Hematopoietic multipotent progenitor cell treated with erythropoietin and hydrocortisone succinate and interleukin-3 and kit ligand, for 6 days (in vitro differentiated cells): ENCODE results near the gene NDUFC1.
"Not testable (repeated sequence)": the region's sequence is repeated elsewhere in the genome, so short reads cannot be mapped to it uniquely, and the experiment has no call there.

Experiments
- DNase-seq: peaks from one replicate; pipeline ENCODE4 v3.0.0-alpha.2; 2015

The NDUFC1 gene

DNA sequence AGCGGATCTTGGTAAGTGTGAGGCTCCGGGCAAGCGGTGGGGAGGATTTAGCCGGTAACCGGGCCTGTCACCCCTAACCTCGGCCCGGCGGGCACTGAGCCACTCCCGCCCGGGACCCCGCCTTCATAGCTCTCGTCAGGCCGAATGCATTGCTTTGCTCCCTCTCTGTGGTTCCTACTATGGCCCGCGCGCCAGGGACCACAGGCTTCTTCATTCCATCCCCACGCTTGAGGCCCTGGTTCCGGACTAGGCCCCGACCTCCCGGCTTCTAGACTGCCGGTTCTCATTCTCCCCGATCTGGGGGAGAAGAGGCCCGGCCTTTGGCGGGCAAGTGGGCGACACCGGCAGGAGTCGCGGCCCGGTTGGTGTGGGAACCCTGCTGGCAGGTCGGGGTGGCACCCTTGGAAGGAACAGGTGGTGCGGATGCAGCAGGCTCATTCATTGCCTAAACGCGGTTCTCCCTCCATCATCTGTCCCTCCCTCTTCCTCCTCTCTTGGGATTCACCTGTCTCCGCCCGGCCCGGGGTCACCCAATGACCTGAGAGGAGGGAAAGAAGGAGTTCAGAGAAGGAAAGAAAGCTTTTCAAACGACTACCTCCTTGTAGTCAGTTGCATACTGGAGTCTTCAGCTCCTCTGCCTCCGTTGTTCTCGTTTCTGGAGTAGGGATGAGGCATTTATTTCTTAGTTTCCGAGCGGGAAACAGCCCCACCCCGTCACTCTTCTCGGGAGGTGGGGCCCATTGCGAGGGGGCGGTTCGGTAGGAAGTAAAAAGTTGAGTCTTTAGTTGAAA, at the start of gene NDUFC1:
TSS of gene NDUFC1 (minus strand) at position 657 of the 791 bp plus-strand sequence. CDS start 6,679 bp downstream, outside the sequence.
- DNase-seq = peak; percentile 76

DNA sequence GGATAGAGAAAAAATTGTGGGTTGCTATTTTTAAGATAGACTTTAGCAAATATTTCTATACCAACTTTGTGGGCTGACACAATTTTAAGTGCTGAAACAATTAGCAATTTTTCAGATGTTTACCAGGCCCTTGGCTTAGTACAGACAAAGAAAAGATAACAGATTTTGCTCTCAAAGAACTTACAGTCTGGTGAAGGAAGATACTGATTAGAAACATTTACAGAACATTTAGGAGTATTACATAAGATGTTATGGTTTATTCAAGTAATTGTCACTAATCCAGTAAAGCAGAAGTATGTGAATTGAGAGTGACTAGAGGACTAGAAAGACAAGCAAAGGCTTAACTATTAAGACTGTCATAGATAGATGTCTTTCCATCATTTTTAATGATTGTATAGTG, 35.3 kb upstream of the NDUFC1 start:
- DNase-seq = peak; percentile 74

DNA sequence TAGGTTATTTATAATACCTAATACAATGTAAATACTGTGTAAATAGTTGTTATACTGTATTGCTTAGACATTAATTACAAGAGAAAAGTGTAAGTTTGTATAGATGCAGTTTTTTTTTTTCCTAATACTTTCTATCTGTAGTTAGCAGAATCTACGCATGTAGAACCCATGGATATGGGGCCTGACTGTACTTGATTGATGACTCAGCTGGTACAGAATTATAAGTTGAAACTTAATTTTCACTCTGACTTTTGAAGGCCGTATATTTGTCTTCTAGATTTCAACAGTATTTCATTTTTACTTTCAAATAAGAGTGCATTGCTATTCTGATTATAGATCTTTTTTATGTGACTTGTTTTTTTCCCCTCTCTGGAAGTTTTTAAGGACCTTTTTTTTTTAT, 30.8 kb upstream of the NDUFC1 start:
- DNase-seq = no peak

DNA sequence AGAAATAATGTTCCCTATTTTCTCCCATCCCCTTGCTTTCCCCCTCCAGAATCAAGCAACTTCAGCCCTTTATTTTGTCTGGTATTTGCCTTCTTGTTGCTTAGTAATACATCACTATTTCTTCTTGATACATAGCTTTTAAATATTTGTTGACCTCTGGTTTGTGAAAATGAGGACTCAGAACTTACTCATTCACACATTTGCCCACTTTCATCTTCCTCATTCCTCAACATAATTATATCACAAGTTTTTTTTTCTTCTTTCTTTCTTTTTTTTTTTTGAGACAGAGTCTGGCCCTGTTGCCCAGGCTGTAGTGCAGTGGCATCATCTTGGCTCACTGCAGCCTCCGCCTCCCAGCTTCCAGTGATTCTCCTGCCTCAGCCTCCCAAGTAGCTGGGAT, 28.9 kb upstream of the NDUFC1 start:
- no peak for DNase-seq

GRCh38 chr4:139330283-139330682, 28.0 kb upstream of the NDUFC1 start:
- DNase-seq = no peak

DNA sequence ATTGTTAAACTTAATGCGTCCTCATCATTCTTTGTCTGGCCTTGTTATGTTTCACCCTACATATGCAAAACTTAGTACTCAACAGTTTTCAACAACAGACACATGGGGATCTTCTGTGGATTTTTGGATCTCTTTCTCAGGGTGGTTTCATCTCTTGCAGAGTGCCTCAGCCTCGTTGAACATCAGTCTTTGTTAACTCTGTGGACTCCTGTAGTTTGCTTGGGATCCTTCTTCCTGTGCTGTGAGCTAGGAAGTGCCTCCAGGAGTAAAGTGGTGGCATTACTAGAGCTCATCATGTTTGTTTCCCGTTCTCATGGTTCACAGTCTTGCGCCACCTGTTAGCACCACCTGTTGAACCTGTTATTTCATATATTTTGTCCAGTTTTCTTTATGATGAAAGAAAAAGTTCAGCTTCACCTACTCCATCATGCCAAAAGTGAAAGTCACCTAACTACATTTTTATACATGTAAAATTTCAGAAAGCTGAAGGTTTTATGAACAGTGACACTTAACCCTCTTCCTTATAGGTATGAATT, 27.5 kb upstream of the NDUFC1 start:
- no peak for DNase-seq

DNA sequence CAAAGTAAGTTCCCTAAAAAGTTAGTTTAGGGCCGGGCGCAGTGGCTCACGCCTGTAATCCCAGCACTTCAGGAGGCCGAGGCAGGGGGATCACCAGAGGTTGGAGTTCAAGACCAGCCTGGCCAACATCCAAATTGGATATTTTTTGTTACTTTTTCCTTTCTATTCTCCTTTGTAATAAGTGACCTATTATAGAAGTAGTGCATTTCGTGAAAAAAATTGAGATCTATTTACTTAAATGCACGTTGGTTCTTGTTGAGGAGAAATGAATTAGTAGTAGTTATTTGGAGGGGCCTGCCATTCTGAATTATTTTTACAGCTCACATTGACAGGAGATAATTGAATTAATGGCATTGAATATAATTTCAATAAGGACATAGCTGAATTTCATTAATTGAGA, 22.3 kb upstream of the NDUFC1 start:
- DNase-seq = no peak

DNA sequence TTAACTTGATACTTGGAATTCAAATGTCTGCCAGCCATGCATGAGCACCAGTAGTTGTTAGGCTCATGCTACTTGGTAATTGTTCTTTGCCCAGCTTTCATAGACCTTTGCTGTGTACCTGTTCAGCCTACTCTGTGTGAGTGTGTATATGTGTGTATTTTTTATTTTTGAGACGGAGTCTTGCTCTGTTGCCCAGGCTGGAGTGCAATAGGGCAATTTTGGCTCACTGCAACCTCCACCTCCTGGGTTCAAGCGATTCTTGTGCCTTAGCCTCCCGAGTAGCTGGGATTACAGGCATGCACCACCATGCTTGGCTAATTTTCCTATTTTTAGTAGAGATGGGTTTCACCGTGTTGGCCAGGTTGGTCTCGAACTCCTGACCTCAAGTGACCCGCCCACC, 20.3 kb upstream of the NDUFC1 start:
- DNase-seq = not testable (repeated sequence)

GRCh38 chr4:139322070-139322469, 19.8 kb upstream of the NDUFC1 start:
- DNase-seq = not testable (repeated sequence)

DNA sequence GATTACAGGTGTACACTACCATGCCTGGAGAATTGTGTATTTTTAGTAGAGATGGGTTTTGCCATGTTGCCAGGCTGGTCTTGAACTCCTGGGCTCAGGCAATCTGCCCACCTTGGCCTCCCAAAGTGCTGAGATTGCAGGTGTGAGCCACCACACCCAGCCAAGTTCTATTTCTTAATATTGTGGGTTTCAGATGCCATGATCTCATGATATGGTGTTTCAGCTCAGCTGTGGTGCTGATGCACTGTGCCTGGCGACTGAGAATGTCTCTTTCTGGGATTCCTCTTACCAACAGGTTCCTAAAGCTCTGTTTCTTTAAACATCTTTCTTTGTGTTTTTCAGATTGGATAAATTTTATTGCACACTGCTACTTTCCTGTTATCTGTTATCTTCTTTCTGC, 17.3 kb upstream of the NDUFC1 start:
- no peak for DNase-seq

DNA sequence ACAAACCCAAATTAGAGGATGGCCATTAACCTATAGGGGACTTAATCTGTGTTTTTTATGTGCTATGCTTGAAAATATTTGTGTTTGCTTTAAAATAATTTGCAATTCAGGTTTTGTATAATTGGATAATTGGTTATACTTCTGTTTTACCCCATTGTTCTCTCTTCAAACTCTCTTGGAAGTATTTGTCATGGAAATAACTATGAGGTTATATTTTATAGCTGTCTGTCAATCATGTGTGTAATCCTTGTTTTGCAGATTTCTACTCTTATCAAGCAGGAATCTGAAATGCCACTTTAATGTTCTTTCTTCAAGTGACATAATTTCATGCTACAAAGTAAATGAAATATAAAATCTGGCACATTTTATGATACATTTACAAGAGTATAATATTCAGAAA, 15.4 kb upstream of the NDUFC1 start:
- DNase-seq = no peak

DNA sequence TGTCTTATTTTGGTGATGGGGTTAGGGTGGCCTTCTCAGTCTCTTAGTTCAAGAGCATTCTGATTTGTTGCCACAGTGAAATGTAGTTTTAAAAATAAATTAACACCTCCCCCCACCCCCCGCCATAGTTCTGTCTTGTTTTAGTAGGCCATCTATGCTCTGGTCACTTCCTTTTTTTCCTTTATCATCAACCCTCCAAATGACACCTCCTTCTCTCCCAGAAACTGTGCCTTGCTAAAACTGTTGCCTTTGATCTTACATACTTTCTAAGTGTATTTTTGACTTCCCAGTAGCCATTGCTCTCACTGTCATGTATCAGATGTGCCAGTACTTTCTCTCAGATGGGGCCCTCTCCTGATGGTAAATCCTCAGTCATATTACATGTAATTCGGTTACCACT, 14.5 kb upstream of the NDUFC1 start:
- DNase-seq = no peak

DNA sequence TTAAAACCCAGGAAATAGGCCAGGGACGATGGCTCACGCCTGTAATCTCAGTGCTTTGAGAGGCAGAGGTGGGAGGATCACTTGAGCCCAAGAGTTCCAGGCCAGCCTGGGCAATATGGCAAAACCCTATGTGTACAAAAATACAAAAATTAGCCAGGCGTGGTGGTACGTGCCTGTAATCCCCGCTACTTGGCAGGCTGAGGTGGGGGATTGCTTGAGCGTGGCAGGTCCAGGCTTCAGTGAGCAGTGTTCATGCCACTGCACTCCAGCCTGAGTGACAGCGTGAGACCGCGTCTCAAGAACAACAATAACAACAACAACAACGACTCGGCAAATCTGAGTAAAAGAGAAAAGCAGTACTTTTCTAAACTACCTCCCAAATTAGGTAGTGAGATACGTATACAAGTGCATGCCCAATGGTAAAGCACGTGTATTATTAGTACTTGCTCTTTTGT, 13.0 kb upstream of the NDUFC1 start:
- no peak for DNase-seq

DNA sequence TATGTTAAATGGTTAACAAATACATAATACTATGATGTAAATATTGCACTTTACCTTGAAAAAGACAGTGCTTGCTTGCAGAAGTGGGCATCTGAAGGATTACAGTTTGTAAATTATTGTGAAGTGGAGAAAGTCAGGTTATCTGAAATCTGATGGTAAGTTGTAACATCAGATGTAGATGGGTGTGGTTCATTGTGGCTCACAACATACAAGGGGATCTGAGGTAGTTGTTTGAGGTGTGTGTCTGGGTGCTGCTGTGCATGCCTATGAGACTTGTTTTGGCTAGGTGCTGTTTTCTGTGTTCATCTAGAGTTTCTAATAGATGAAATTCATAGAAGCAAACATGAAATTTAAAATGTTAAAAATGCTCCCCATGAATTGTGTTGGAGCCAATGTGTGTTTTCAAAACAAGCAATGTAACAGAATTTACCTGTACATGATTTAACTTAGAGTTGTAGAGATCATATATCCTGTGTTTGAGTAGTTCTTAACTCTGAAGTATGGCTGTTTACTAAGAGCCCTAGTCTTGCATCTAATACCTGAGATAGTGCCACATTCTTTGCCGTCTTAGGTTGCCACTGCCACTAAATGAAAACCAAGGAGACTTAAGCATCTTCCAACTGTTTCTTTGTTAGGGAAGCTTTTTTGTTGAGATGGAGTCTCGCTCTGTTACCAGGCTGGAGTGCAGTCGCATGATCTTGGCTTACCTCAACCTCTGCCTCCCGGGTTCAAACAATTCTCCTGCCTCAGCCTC, 11.9 kb upstream of the NDUFC1 start:
- no peak for DNase-seq

DNA sequence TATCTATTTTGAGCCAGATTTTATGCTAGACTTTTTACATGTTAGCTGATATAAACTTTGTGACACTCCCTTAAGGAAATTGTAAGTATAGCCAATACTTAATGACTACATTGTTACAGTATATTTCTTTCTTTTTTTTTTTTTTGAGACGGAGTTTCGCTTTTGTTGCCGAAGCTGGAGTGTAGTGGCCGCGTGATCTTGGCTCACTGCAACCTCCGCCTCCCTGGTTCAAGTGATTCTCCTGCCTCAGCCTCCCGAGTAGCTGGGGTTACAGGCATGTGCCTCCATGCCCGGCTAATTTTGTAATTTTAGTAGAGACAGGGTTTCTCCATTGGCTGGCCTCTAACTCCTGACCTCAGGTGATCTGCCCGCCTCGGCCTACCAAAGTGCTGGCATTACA, 11.1 kb upstream of the NDUFC1 start:
- not testable (repeated sequence) for DNase-seq

DNA sequence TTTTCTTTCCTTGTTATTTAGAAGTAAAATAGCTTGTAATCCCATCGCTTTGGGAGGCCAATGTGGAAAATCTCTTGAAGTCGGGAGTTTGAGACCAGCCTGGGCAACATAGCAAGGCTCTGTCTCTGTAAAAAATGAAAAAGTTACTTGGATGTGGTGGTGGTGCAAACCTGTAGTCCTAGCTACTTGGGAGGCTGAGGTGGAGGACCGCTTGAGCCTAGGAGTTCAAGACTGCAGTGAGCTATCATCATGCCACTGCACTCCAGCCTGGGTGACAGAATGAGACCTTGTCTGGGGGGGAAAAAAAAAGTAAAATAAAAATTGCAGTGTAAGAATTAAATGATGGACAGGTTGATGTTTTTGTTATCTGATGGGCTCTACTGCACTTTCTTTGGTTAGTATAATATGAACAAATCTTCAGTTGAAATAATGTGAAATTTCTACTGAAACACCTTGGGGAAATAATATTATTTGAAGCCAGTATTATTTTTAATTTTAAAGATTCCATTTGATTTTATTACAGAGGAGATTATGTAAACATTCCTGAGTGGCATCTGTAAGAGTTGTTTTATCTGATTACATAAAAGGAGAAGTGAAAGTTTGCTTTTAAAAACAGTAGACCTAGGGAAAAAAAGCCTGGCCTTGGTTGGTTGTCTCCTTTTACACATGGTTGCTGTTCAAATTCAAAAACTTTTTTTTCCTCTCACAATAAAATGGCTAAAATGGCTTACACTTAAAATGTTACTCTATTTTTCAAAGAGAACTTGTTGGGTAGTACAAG, 10.5 kb upstream of the NDUFC1 start:
- peak; percentile 50 for DNase-seq

GRCh38 chr4:139311909-139312308, 9.6 kb upstream of the NDUFC1 start:
- DNase-seq = no peak

GRCh38 chr4:139304920-139305319, 2.6 kb upstream of the NDUFC1 start:
- no peak for DNase-seq

GRCh38 chr4:139301113-139301820, 1.0 kb downstream of the NDUFC1 start, which contains the start of gene NAA15:
Gene NAA15 (plus strand): TSS chr4:139301505. CDS start chr4:139301778, 273 bp downstream.
- DNase-seq = peak; percentile 99

DNA sequence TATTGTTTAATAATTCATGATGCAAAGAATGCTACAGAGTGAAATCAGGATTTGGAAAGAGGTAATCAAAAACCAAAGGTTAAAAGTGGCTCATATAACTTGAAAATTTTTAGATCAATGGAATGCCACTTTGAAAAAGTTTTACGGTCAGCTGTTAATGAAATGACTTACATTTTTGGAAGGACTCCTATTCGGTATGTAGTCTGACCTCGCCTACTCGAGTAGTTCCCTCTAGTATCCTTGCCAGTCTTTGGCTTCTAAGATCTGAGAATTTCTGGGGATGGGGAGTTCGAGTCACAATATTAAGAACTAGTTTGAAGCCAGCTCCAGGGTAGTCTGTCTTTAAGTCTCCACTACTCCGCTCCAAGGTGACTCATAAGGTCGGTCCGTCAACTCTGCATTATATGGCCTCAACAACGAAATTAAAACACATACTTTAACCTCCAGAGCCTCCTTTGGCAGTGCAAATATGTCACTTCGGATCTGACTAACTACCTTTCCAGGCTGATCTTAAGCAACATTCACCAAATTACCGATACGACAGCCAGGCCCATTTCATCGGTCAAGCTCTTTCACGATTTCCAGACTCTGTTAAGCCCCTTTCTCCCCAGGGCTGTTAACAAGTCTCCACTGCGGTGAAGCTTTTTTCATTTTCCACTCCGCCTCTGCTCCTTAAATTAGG, 1.7 kb downstream of the NDUFC1 start:
- peak; percentile 65 for DNase-seq

DNA sequence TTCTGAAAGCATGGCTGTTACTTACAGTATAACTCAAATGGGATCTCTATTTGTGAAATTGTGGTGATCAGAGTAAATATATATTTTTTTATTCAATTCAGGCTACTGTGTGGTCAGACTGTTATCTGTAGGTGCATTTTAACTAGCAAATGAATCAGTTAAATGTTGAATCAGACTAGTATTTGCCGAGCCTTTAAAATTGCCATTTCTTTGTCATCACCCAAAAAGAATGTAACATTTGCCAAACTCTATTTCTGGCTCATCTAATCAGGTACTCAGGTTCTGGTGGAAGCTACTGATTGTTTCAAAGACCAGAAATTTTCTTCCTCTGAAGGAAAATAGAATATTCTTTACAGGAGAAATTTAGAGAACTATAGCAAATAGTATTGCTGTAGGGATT, 2.7 kb downstream of the NDUFC1 start:
- no peak for DNase-seq

DNA sequence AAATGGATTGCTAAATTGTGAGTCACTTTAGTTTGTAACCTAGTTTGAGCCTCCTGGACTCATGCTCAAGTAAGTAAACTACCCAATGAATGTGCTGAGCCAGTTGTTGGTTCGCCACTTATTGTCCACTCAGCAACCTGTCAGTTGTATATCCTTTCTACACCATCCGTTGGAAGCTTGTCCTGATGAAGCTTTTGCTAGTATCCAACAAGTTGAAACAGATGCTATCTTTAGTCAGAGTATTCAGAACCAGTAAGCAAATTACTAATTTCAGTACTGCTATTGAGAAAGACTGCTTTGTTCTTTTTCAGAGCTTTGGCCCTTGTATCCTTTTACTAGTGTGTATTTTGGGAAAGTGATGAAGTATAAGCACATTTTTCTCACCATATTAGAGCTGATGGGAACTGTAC, 5.3 kb downstream of the NDUFC1 start:
- no peak for DNase-seq
